Esophagus (tissue), 2 donors: ENCODE measurements around the gene SVIL. TPM values are rescaled to one million over a fixed set of nuclear protein-coding genes. Genes with fewer than 3 reads are reported as not detected.
"Not testable (repeated sequence)": the region's sequence is repeated elsewhere in the genome, so short reads cannot be mapped to it uniquely, and the experiment has no call there.

Experiments
- H3K27ac ChIP-seq, 2 donors: one replicate each; pipeline ENCODE4 v1.5.1; 2013; ENCODE audit warnings: low read depth in 2 of 2, mild to moderate bottlenecking in 2 of 2, inconsistent platforms in 1 of 2, low read length in 1 of 2, moderate library complexity in 1 of 2
- H3K27me3 ChIP-seq, 2 donors: one replicate each; pipeline ENCODE4 v1.6.1; 2013; ENCODE audit warnings: low read length in 2 of 2, control low read depth in 1 of 2, mild to moderate bottlenecking in 1 of 2; ENCODE audit not compliant: insufficient read depth in 2 of 2, control insufficient read depth in 1 of 2
- H3K36me3 ChIP-seq, 2 donors: one replicate each; pipeline ENCODE4 v1.6.1; 2013; ENCODE audit warnings: low read length in 1 of 2; ENCODE audit not compliant: control insufficient read depth in 2 of 2, insufficient read depth in 2 of 2
- H3K4me1 ChIP-seq, 2 donors: one replicate each; pipeline ENCODE4 v1.6.1; 2013; ENCODE audit warnings: low read length in 1 of 2; ENCODE audit not compliant: control insufficient read depth in 2 of 2, insufficient read depth in 2 of 2
- H3K4me3 ChIP-seq, 2 donors: one replicate each; pipeline ENCODE4 v1.5.1; 2013; ENCODE audit warnings: low read length in 2 of 2, mild to moderate bottlenecking in 2 of 2, low read depth in 1 of 2, moderate library complexity in 1 of 2
- H3K9me3 ChIP-seq, 2 donors: one replicate each; pipeline ENCODE4 v1.6.1; 2013; ENCODE audit warnings: mild to moderate bottlenecking in 2 of 2, low read depth in 1 of 2, low read length in 1 of 2, moderate library complexity in 1 of 2; ENCODE audit not compliant: control insufficient read depth in 2 of 2, insufficient read depth in 1 of 2
- WGBS, 2 donors: extraction: QIAGEN DNeasy Blood & Tissue Kit; methylation state at CpG; one replicate each; pipeline ENCODE4 v1.1.7; 2013; 5-methylcytosine and 5-hydroxymethylcytosine counted together
- polyA plus RNA-seq, 2 donors: library from polyadenylated mRNA; stranded (reverse); fragments of 200-250 nt; gene quantifications; one replicate each; pipeline ENCODE4 v1.2.3, GENCODE V29; 2013
- donor health status: healthy with polysubstance abuse.
- donor health status: Bipolar disorder and iron deficiency.

Gene SVIL
- polyA plus RNA-seq, 2 donors: 22.3 to 35.2 TPM

- no peaks in the 10 kb centered on the region for H3K9me3 ChIP-seq
- no peaks in the 10 kb centered on the region for H3K27me3 ChIP-seq
- H3K27ac ChIP-seq: no peak overlapping the region
- H3K36me3 ChIP-seq: peaks cover 0 to 4% of the 10 kb centered on the region in 2 donors
- H3K4me3 ChIP-seq: no peak overlapping the region
- 95 to 96% methylated on average over 8 of the region's 8 CpGs for WGBS, 2 donors
- H3K4me1 ChIP-seq: peaks cover 0 to 2% of the 10 kb centered on the region in 2 donors
Observed at GRCh38 chr10:29452546-29452945, 182.2 kb downstream of the SVIL start.

GRCh38 chr10:29451946-29452345 is 182.8 kb downstream of the SVIL start:
- H3K27me3 ChIP-seq: no peaks in the 10 kb centered on the region
- 58 to 72% methylated on average over 4 of the region's 4 CpGs for WGBS, 2 donors

DNA sequence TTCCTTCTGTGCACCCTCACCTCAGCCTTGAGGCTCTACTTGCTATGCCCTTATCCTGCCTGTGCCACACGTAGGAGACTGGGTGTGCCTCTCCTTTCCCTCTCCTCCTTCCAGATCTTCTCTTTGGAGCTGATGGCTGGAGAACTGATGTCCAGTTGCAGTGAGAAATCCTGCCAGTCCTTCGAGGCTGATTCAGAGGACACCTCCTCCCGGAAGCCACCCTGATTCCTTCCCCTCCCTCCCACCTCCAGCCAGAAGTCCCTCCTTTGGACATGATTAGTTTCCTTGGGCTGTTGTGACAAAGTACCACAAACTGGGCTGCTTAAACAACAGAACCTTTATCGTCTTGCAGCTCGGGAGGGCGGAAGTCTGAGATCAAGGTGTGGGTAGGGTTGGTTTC is 184.4 kb downstream of the SVIL start:
- WGBS, 2 donors: 89 to 91% methylated on average over 6 of the region's 6 CpGs
- Histone ChIP-seq H3K9me3 (no peaks in the 10 kb centered on the region), H3K4me1 (peaks cover 0 to 2% of the 10 kb centered on the region in 2 donors), H3K27me3 (no peaks in the 10 kb centered on the region), H3K36me3 (peaks cover 0 to 4% of the 10 kb centered on the region in 2 donors), H3K4me3 (no peak overlapping the region), H3K27ac (no peak overlapping the region)

More at GRCh38 chr10:29451946-29452345, 182.8 kb downstream of the SVIL start:
- no peaks in the 10 kb centered on the region for H3K9me3 ChIP-seq
- H3K4me3 ChIP-seq: no peak overlapping the region
- H3K27ac ChIP-seq: no peak overlapping the region
- peaks cover 0 to 2% of the 10 kb centered on the region in 2 donors for H3K4me1 ChIP-seq
- H3K36me3 ChIP-seq: peaks cover 0 to 4% of the 10 kb centered on the region in 2 donors

DNA sequence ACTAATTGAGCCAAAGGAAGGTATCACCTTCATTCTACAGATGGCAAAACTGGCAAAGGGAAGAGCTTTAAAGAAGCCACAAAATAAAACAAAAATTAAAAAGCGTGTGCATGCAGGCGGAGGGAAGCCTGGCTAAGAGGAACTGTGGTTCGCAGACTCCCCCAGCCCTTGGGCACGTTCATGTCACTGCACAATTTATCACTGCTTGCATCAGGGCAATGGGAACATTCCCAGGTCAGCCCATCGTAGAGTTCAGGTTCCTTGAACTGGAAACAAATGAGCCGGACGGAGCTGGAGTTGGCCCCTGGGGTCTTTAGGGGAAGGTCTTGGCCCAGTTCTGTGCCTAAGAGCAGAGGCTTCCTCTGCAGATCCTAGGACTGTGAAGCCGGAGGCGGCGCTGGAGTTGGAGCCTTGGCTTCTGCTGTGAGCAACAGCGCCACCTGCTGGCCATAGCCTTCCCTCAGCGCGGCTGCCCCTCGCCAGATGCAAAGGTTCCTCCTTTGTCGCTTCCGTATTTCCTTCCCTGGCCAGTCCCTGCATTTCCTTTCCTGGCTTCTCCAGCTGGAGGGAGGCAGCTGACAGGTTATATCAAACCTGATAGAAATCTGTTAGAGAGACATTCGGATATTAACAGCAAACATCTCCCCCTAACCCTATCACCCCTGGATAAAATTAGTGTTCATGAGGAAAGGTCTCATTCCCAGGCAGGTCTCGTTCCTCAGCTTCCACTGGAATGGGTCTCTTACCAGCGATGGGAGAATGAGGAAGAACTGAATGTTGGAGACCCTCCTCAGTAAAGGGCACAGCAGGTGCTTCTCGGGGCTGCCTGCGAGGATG is 185.8 kb downstream of the SVIL start:
- WGBS, 2 donors: 22 to 27% methylated on average over 20 to 21 of the region's 21 CpGs
- not testable (repeated sequence) for H3K4me1 ChIP-seq, H3K4me3 ChIP-seq, H3K27me3 ChIP-seq, H3K9me3 ChIP-seq, H3K36me3 ChIP-seq, H3K27ac ChIP-seq

GRCh38 chr10:29448125-29448524 is 186.6 kb downstream of the SVIL start:
- H3K4me1 ChIP-seq: peaks cover 0 to 2% of the 10 kb centered on the region in 2 donors
- 56 to 78% methylated on average over 7 of the region's 7 CpGs for WGBS, 2 donors
- H3K4me3 ChIP-seq: no peak overlapping the region
- no peaks in the 10 kb centered on the region for H3K9me3 ChIP-seq
- H3K27ac ChIP-seq: no peak overlapping the region
- no peaks in the 10 kb centered on the region for H3K36me3 ChIP-seq
- H3K27me3 ChIP-seq: no peaks in the 10 kb centered on the region

GRCh38 chr10:29446327-29446726 is 188.4 kb downstream of the SVIL start:
- Histone ChIP-seq H3K27me3 (no peaks in the 10 kb centered on the region), H3K36me3 (no peaks in the 10 kb centered on the region), H3K9me3 (no peaks in the 10 kb centered on the region), H3K4me3 (no peak overlapping the region), H3K4me1 (peaks cover 0 to 2% of the 10 kb centered on the region in 2 donors), H3K27ac (no peak overlapping the region)
- 96% methylated on average over 1 of the region's 1 CpG for WGBS, 2 donors

DNA sequence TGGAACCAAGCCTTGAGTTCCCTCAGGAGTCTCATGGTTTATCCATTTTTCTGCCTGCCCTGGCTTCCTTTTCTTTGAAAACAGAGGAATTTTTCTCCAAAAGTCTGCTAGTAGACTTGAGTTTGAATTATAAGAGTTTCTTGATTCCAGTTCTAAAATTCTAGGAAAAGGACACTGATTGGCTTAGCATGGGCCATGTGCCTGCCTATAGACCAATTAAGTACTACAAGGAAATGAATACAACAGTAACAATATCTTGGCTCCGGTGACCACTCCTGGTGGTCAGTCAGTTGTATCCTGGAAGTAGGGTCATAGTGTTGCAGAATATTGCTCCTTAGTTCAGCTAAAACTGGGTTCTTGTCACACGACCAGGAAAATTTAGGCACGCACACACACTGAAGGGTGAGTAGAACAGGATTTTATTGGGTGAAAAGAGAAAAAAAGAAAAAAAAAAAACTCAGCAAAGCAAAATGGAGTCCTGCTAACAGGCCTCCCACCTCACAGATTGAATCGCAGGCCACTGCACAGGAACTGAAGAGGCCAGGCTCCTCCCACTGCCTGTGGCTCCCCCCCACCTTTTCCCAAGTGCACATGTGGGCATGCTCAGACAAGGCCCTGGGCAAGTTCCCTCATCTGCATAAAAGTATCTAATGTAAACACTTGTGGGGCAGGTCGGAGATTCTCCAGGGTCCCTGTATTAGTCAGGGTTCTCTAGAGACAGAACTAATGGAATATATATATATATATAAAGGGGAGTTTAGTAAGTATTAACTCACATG is 190.8 kb downstream of the SVIL start:
- WGBS, 2 donors: 85 to 88% methylated on average over 5 of the region's 5 CpGs
- H3K36me3 ChIP-seq: no peaks in the 10 kb centered on the region
- H3K4me1 ChIP-seq: no peaks in the 10 kb centered on the region
- H3K27me3 ChIP-seq: no peaks in the 10 kb centered on the region
- H3K9me3 ChIP-seq: peaks cover 0 to under 1% of the 10 kb centered on the region in 2 donors
- no peak overlapping the region for H3K4me3 ChIP-seq
- H3K27ac ChIP-seq: no peak overlapping the region

GRCh38 chr10:29440981-29441380 is 193.8 kb downstream of the SVIL start:
- Histone ChIP-seq H3K36me3 (no peaks in the 10 kb centered on the region), H3K4me1 (no peaks in the 10 kb centered on the region), H3K4me3 (no peak overlapping the region), H3K27me3 (no peaks in the 10 kb centered on the region), H3K9me3 (peaks cover 4 to 5% of the 10 kb centered on the region in 2 donors), H3K27ac (peak overlapping the region in 1 of 2 donors; percentile 26)
- WGBS, 2 donors: 95 to 98% methylated on average over 2 of the region's 2 CpGs

- H3K27ac ChIP-seq: peak overlapping the region in 1 of 2 donors; percentile 71
- H3K9me3 ChIP-seq, H3K27me3 ChIP-seq, H3K36me3 ChIP-seq, H3K4me3 ChIP-seq, H3K4me1 ChIP-seq: not testable (repeated sequence)
- 66 to 79% methylated on average over 3 of the region's 3 CpGs for WGBS, 2 donors
Observed at GRCh38 chr10:29439005-29439404, 195.8 kb downstream of the SVIL start.
